ENCODE results near the gene CTNS. TPM values are rescaled to one million over a fixed set of nuclear protein-coding genes. Genes with fewer than 3 reads are reported as not detected.

The CTNS gene
- total RNA-seq, 6 donors from 2014 or later: 22.1 to 31.4 (median 25.3) TPM

DNA sequence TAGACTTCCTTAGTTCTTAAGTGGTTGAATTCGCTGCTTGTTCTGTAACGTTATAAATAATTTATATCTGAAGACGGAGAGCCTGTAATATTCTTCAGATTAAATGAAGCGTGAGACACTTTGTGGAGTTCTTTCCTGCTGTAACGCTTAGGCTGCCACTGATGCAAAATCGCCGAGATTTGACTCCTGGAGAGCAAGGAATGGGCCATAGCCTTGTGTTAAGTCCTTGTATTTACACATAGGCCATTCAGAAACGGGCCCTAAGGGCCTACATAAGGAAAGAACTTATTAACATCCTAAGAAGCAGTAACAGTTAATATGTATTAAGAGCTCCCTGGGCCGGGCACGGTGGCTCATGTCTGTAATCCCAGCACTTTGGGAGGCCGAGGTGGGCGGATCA lies 33.0 kb downstream of the CTNS start:
- no peaks in the 10 kb centered on the region for H3K27me3 ChIP-seq
- H3K4me3 ChIP-seq: peak overlapping the region; percentile 87 to 100 (median 94)
- peaks cover 30 to 36% (median 31%) of the 10 kb centered on the region in 4 donors for H3K4me1 ChIP-seq
- DNase-seq: no peak
- 44 to 57% methylated on average over 12 of the region's 12 CpGs for WGBS, 2 donors
- peaks cover 0 to 17% (median 5%) of the 10 kb centered on the region in 4 donors for H3K36me3 ChIP-seq
- peak overlapping the region in 2 of 4 donors; percentile 88 to 95 for H3K27ac ChIP-seq
- ATAC-seq (ENCODE audit: low FRiP score in 2 of 2): no peak
- no peaks in the 10 kb centered on the region for H3K9me3 ChIP-seq
- TF ChIP-seq EP300 (IDR thresholded peaks at IDR 0.05) (no peak), POLR2A (IDR thresholded peaks at IDR 0.05) (no peak), POLR2AphosphoS5 (IDR thresholded peaks at IDR 0.05) (no peak)
- TF ChIP-seq, protein P1, sequence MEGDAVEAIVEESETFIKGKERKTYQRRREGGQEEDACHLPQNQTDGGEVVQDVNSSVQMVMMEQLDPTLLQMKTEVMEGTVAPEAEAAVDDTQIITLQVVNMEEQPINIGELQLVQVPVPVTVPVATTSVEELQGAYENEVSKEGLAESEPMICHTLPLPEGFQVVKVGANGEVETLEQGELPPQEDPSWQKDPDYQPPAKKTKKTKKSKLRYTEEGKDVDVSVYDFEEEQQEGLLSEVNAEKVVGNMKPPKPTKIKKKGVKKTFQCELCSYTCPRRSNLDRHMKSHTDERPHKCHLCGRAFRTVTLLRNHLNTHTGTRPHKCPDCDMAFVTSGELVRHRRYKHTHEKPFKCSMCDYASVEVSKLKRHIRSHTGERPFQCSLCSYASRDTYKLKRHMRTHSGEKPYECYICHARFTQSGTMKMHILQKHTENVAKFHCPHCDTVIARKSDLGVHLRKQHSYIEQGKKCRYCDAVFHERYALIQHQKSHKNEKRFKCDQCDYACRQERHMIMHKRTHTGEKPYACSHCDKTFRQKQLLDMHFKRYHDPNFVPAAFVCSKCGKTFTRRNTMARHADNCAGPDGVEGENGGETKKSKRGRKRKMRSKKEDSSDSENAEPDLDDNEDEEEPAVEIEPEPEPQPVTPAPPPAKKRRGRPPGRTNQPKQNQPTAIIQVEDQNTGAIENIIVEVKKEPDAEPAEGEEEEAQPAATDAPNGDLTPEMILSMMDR (IDR thresholded peaks at IDR 0.05): no peak

DNA sequence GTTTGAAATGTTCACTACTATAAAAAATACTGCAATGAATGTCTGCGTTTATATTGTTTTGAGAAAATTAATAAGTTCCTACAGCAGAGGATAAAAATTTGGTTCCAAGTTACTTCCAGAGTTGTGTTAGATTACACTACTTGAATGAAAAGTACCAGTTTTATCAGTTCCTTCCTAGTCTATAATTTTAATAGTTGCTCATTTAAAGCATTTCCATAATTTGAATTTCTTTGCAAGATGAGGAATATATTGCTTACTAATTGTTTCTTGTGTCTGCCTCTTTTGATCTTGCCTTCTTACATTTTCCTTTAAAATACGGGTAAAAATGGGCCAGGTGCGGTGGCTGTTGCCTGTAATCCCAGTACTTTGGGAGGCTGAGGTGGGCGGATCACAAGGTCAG lies 36.0 kb downstream of the CTNS start:
- Histone ChIP-seq H3K4me3 (no peak overlapping the region), H3K27ac (no peak overlapping the region), H3K4me1 (peaks cover 12 to 18% (median 13%) of the 10 kb centered on the region in 4 donors), H3K9me3 (no peaks in the 10 kb centered on the region), H3K27me3 (no peaks in the 10 kb centered on the region), H3K36me3 (peaks cover 0 to 7% (median 2%) of the 10 kb centered on the region in 4 donors)
- no peak for DNase-seq
- no peak for ATAC-seq (ENCODE audit: low FRiP score in 2 of 2)
- TF ChIP-seq, protein P1 (IDR thresholded peaks at IDR 0.05): no peak
- no peak for TF ChIP-seq POLR2A (IDR thresholded peaks at IDR 0.05)
- no peak for TF ChIP-seq EP300 (IDR thresholded peaks at IDR 0.05)
- TF ChIP-seq POLR2AphosphoS5 (IDR thresholded peaks at IDR 0.05): no peak
- WGBS, 2 donors: 93 to 96% methylated on average over 4 of the region's 4 CpGs

DNA sequence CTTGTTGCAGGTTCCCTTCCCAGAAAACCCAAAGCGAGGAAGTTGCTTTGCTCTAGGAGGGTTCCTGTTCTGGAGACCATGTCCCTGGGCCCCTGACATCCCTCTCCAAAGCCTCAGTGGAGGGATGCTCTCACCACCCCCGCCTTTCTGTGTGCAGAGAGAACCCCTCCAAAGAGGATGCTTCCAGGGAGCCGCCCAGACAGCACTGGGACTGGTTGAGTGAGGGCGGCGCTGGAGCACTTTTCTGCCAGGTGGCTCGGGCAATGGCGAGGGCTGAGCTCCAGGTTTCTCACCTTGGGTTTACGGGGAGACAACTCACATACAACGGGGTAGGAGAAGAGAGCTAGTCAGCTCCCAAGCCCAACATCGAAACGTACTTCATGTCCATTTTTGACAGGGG lies 39.3 kb downstream of the CTNS start:
- H3K27me3 ChIP-seq: no peaks in the 10 kb centered on the region
- TF ChIP-seq, protein P1 (IDR thresholded peaks at IDR 0.05): no peak
- no peak for TF ChIP-seq POLR2AphosphoS5 (IDR thresholded peaks at IDR 0.05)
- TF ChIP-seq EP300 (IDR thresholded peaks at IDR 0.05): no peak
- no peak for TF ChIP-seq POLR2A (IDR thresholded peaks at IDR 0.05)
- peaks cover 0 to 7% (median 2%) of the 10 kb centered on the region in 4 donors for H3K36me3 ChIP-seq
- H3K9me3 ChIP-seq: no peaks in the 10 kb centered on the region
- peak in 1 of 2 donors; percentile 24 for DNase-seq
- ATAC-seq (ENCODE audit: low FRiP score in 2 of 2): peak in 1 of 2 donors; percentile 41
- WGBS, 2 donors: 81 to 82% methylated on average over 11 of the region's 11 CpGs
- no peaks in the 10 kb centered on the region for H3K4me1 ChIP-seq
- H3K4me3 ChIP-seq: no peak overlapping the region
- no peak overlapping the region for H3K27ac ChIP-seq

DNA sequence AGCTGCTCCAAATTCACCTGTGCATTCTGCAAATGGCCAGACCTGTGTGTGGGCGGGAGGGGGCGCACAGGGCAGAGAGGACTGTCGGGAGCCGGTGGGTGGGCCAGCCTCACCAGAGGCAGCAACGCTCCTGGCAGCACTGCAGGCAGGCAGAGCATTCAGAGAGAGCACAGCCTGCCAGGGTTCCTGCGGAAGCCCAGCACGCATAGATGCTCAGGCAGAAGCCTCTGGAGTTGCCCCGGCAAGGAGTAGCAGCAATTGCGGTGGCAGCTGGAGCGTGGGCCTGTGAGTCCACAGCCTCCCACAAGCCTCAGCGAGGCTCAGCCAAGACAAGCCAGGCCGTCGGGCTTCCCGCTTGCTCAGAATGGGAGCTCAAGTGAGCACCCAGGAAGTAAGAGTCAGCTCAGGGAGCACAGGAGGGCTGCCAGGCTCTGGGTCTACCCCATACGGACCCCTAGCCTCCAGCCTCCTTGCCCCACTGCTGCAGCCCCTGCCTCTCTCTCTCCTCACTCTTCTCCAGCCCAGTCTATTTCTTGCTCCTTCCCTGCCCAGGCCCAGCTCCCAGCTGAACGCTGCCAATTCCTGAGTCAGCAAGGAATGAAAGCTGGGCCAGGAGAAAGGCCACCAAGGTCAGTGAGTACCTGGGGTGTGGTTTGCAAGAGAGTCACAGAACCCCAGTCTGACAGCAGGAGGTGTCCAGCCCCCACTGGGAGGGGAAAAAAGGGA lies 41.7 kb downstream of the CTNS start:
- TF ChIP-seq EP300 (IDR thresholded peaks at IDR 0.05) (no peak), POLR2AphosphoS5 (IDR thresholded peaks at IDR 0.05) (no peak), POLR2A (IDR thresholded peaks at IDR 0.05) (no peak)
- TF ChIP-seq, protein P1 (IDR thresholded peaks at IDR 0.05): no peak
- Histone ChIP-seq H3K27me3 (no peaks in the 10 kb centered on the region), H3K9me3 (no peaks in the 10 kb centered on the region), H3K4me3 (no peak overlapping the region), H3K4me1 (no peaks in the 10 kb centered on the region), H3K36me3 (no peaks in the 10 kb centered on the region), H3K27ac (no peak overlapping the region)
- WGBS, 2 donors: 59 to 60% methylated on average over 2 to 14 of the region's 16 CpGs
- peak in 1 of 2 donors; percentile 68 for DNase-seq
- no peak for ATAC-seq (ENCODE audit: low FRiP score in 2 of 2)
